GM12872 (cell line): ENCODE results near the gene CHPT1.

Source experiments
- CTCF ChIP-seq: IDR thresholded peaks from 3 replicates; pipeline ENCODE4 v1.5.1; 2011; ENCODE audit warnings: low read depth, mild to moderate bottlenecking, low read length, moderate library complexity; ENCODE audit not compliant: insufficient read depth

Gene CHPT1

GRCh38 chr12:101690544-101691098 is 6.8 kb upstream of the CHPT1 start:
- TF ChIP-seq CTCF, result no peak

GRCh38 chr12:101691503-101692096 is 5.8 kb upstream of the CHPT1 start:
- TF ChIP-seq CTCF, result no peak

GRCh38 chr12:101694297-101694848 is 3.1 kb upstream of the CHPT1 start:
- TF ChIP-seq CTCF, result no peak

- TF ChIP-seq CTCF, result no peak
These were observed 2.5 kb upstream of the CHPT1 start for GRCh38 chr12:101694986-101695385.

- TF ChIP-seq CTCF, result no peak
These were observed 1.7 kb upstream of the CHPT1 start for GRCh38 chr12:101695706-101696105.

GRCh38 chr12:101696251-101697196 is 916 bp upstream of the CHPT1 start:
- no peak for TF ChIP-seq CTCF

- no peak for TF ChIP-seq CTCF
These were observed 725 bp downstream of the CHPT1 start for GRCh38 chr12:101697930-101698799.
